Stomach (tissue), 9 donors: ENCODE results near the gene KRTAP21-1. TPM values are rescaled to one million over a fixed set of nuclear protein-coding genes. Genes with fewer than 3 reads are reported as not detected.
A peak's percentile ranks its signal among the peaks of the same experiment; 100 is the strongest.

ENCODE experiments used
- DNase-seq, 2 donors: peaks; one replicate each; pipeline versions ENCODE4 v3.0.0 to v3.0.0-alpha.2; 2013 to 2019
- H3K27ac ChIP-seq, 5 donors: fragments of 200-600 bp in 4 of 5; sonication (generic) in 4 of 5; one replicate each; pipeline ENCODE4 v1.5.1; 2013 to 2019; ENCODE audit warnings: mild to moderate bottlenecking in 1 of 5, moderate library complexity in 1 of 5
- H3K27me3 ChIP-seq, 3 donors: fragments of 200-600 bp; sonication (generic); one replicate each; pipeline ENCODE4 v1.5.1; 2017 to 2019; ENCODE audit warnings: mixed run types in 1 of 3
- H3K36me3 ChIP-seq, 4 donors: fragments of 200-600 bp; sonication (generic); 1 replicate in 3 of 4; 2 replicates in 1 of 4; pipeline ENCODE4 v1.5.1; 2016 to 2019
- H3K4me1 ChIP-seq, 4 donors: fragments of 200-600 bp; sonication (generic); one replicate each; pipeline ENCODE4 v1.5.1; 2016 to 2019
- H3K4me3 ChIP-seq, 4 donors: fragments of 200-600 bp; sonication (generic) in 3 of 4; one replicate each; pipeline ENCODE4 v1.5.1; 2016 to 2019; ENCODE audit warnings: mild to moderate bottlenecking in 1 of 4
- H3K9me3 ChIP-seq, 4 donors: fragments of 200-600 bp; sonication (generic); one replicate each; pipeline ENCODE4 v1.5.1; 2016 to 2019
- CTCF ChIP-seq, 7 experiments: fragments of 450-650 bp in 4 of 7; fragments of 200-600 bp in 3 of 7; sonication (generic) in 3 of 7; IDR thresholded peaks; one replicate each; pipeline ENCODE4 v1.5.1; 2016 to 2019; ENCODE audit warnings: antibody characterized with exemption in 7 of 7, control low read depth in 2 of 7, mild to moderate bottlenecking in 1 of 7
- EP300 ChIP-seq: sonication (generic); formaldehyde crosslinking; IDR thresholded peaks from one replicate; pipeline ENCODE4 v1.6.1; 2017; ENCODE audit warnings: antibody characterized with exemption
- POLR2A ChIP-seq, 4 donors: fragments of 450-650 bp; IDR thresholded peaks; one replicate each; pipeline ENCODE4 v1.6.1; 2016; ENCODE audit warnings: antibody characterized with exemption in 4 of 4, control low read depth in 2 of 4, mild to moderate bottlenecking in 1 of 4, moderate library complexity in 1 of 4
- POLR2AphosphoS5 ChIP-seq, 3 donors: sonication (generic); formaldehyde crosslinking; IDR thresholded peaks; one replicate each; pipeline ENCODE4 v1.6.1; 2016; ENCODE audit warnings: antibody characterized with exemption in 3 of 3
- WGBS, 5 donors: extraction: QIAGEN DNeasy Blood & Tissue Kit in 3 of 5; methylation state at CpG; one replicate each; pipeline versions ENCODE4 v1.1.5 to v1.1.7; 2013 to 2018; 5-methylcytosine and 5-hydroxymethylcytosine counted together
- intact Hi-C: fragments of 100-400 bp; cut with DNase I; formaldehyde crosslinking; loops from one replicate; pipeline ENCODE4 v1.15.1; 2023; ENCODE audit warnings: low total_unique reads
- polyA plus RNA-seq, 3 donors: library from polyadenylated mRNA; stranded (reverse); fragments of 200-250 nt; gene quantifications; one replicate each; pipeline ENCODE4 v1.2.3, GENCODE V29; 2013
- total RNA-seq, 5 donors: library from RNA; depleted of rRNA; stranded (reverse); fragments of >200 nt; gene quantifications; one replicate each; pipeline versions ENCODE4 v1.1.0 to v1.2.3, GENCODE V29; 2014 to 2016
- donor health status: healthy with polysubstance abuse.
- donor health status: Bipolar disorder and iron deficiency.
- donor health status: healthy.

KRTAP21-1 gene
- total and polyA plus RNA-seq, 8 donors, result not detected

DNA sequence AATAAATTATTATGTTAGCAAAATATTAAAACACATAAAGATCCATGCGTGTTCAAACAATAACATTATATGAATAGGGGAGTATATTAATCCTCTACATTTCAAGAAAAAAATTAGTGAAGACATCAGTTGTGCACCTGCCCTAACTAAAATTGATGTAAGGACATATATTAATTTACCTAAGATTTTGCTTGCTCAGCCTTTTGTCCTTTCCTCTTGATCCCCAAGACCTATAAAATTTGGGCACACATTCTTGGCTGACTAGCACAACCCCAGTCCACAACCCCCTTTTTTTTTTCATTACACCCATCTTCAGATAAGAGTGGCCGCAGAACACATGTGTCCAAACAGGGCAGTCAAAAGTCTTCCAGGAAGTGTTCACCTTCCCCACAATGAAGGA lies 14.8 kb downstream of the KRTAP21-1 start:
- Histone ChIP-seq H3K4me1 (no peaks in the 10 kb centered on the region), H3K9me3 (peaks cover 0 to 19% (median 2%) of the 10 kb centered on the region in 4 donors)

DNA sequence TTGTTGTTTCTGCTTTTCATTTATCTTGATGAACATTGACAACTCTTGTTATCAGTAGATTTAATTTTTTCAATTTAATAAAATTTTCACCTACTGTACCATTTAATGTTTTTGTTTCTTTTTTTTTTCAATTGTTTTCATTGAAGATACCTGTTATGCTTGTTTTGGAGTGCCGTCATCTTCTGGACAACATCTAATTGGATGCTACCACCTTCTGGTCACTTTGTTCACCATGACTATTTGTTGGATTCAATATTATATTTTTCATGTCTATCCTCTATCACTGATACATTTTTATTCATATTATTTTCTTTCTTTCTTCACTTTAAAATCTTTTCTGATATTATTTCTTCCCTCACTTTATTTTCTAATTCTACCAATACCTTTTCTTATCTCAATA lies 22.2 kb downstream of the KRTAP21-1 start:
- TF ChIP-seq POLR2A (IDR thresholded peaks at IDR 0.05) (no peak), EP300 (no peak), POLR2AphosphoS5 (IDR thresholded peaks at IDR 0.05) (no peak), CTCF (IDR thresholded peaks at IDR 0.05) (no peak)
- DNase-seq, result no peak
- Histone ChIP-seq H3K36me3 (no peaks in the 10 kb centered on the region), H3K27ac (no peak overlapping the region), H3K4me1 (no peaks in the 10 kb centered on the region), H3K4me3 (no peak overlapping the region), H3K9me3 (peaks cover 0 to 12% (median 2%) of the 10 kb centered on the region in 4 donors), H3K27me3 (no peaks in the 10 kb centered on the region)
- intact Hi-C loops, result no loop called here
- 68 to 77% (median 74%) methylated on average over 1 of the region's 1 CpG for WGBS, 5 donors

More for the DNA sequence above, 14.8 kb downstream of the KRTAP21-1 start:
- Histone ChIP-seq H3K27me3 (no peaks in the 10 kb centered on the region), H3K36me3 (no peaks in the 10 kb centered on the region), H3K4me3 (no peak overlapping the region), H3K27ac (no peak overlapping the region)
- intact Hi-C loops, result no loop called here
- DNase-seq, result no peak
- TF ChIP-seq CTCF (IDR thresholded peaks at IDR 0.05) (no peak), POLR2A (IDR thresholded peaks at IDR 0.05) (no peak), POLR2AphosphoS5 (IDR thresholded peaks at IDR 0.05) (no peak), EP300 (no peak)
- 85 to 92% (median 89%) methylated on average over 2 of the region's 2 CpGs for WGBS, 5 donors

DNA sequence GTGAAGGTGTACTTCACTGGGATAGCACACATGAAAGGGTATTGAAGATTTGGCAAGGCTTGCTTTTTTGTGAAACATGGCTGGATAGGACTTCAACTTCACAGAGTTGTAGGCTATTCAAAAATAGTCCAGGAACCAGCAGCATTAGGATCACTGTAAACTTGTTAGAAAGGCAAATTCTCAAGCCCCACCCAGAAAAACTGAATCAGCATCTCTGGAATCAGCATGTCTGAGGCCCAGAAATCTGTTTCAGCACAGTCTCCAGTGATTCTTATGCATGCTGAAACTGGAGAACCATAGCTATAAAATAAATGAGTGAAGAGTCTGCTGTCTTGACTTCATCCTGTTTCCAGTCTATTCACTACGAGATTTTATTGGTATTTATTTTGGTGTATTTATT lies 28.5 kb downstream of the KRTAP21-1 start:
- 30 to 78% (median 50%) methylated on average over 1 of the region's 1 CpG for WGBS, 5 donors
- Histone ChIP-seq H3K27me3 (no peaks in the 10 kb centered on the region), H3K36me3 (no peaks in the 10 kb centered on the region), H3K27ac (no peak overlapping the region), H3K4me1 (no peaks in the 10 kb centered on the region), H3K4me3 (no peak overlapping the region), H3K9me3 (peaks cover 0 to 19% (median 0%) of the 10 kb centered on the region in 4 donors)
- TF ChIP-seq POLR2AphosphoS5 (IDR thresholded peaks at IDR 0.05) (no peak), POLR2A (IDR thresholded peaks at IDR 0.05) (no peak), EP300 (no peak), CTCF (IDR thresholded peaks at IDR 0.05) (no peak)
- no peak for DNase-seq
- intact Hi-C loops, result no loop called here

DNA sequence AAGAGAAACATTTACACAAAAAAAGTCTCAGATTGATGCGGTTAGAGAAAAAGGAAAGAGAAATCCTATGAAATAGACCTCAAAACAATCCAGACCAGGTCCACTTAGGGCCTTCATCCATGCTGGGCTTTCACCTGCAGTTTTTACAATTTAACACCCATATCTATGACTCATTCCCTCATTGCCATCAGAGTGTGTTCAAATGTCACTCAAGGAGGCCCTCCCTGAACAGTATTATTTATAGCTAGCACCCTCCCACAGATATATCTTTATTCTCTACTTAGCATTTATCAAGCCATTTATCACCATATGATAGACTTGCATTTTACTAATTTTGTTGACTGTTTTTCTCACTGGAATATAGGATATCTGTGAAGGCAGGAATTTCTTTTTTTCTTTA lies 35.8 kb downstream of the KRTAP21-1 start:
- Histone ChIP-seq H3K4me3 (no peak overlapping the region), H3K27ac (no peak overlapping the region), H3K4me1 (no peaks in the 10 kb centered on the region), H3K27me3 (no peaks in the 10 kb centered on the region), H3K36me3 (no peaks in the 10 kb centered on the region), H3K9me3 (peaks cover 0 to 5% (median 0%) of the 10 kb centered on the region in 4 donors)
- intact Hi-C loops, result no loop called here
- no peak for TF ChIP-seq CTCF (IDR thresholded peaks at IDR 0.05)
- no peak for TF ChIP-seq POLR2AphosphoS5 (IDR thresholded peaks at IDR 0.05)
- TF ChIP-seq EP300, result no peak
- 79 to 92% (median 90%) methylated on average over 1 of the region's 1 CpG for WGBS, 5 donors
- DNase-seq, result peak in 1 of 2 donors; percentile 6
